ENCODE data around the gene SPCS3. TPM values are rescaled to one million over a fixed set of nuclear protein-coding genes. Genes with fewer than 3 reads are reported as not detected.
"Not testable (repeated sequence)": the region's sequence is repeated elsewhere in the genome, so short reads cannot be mapped to it uniquely, and the experiment has no call there.

Gene SPCS3
- 81.0 and 94.7 TPM in 2 replicates for total RNA-seq
- polyA plus RNA-seq (2012), result 64.2 TPM

DNA sequence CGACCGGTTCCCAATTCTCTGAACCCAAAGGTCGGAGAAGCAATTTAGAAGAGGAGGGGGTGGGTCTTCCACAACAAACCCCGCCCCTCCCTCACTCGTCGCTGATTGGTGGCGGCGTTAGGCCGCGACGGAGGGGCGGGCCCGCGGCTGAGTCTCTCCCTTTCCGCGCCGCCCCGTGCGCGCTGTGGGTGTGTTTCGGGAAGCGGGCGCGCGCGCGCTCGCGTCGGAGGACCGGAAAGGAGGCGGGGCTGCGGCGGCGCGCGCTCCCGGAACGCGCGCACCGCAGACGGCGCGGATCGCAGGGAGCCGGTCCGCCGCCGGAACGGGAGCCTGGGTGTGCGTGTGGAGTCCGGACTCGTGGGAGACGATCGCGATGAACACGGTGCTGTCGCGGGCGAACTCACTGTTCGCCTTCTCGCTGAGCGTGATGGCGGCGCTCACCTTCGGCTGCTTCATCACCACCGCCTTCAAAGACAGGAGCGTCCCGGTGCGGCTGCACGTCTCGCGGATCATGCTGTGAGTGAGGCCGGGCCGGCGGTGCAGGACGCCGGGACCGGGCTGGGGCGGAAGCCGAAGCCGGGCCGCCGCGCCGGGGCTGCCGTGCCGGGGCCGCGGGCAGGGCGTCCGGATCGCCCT is at the start of gene SPCS3:
Gene SPCS3 (plus strand): TSS at position 263 of the 636 bp plus-strand sequence. CDS start 111 bp downstream, at position 374.
- DNase-seq (ENCODE audit: low read depth), result peak; percentile 98

DNA sequence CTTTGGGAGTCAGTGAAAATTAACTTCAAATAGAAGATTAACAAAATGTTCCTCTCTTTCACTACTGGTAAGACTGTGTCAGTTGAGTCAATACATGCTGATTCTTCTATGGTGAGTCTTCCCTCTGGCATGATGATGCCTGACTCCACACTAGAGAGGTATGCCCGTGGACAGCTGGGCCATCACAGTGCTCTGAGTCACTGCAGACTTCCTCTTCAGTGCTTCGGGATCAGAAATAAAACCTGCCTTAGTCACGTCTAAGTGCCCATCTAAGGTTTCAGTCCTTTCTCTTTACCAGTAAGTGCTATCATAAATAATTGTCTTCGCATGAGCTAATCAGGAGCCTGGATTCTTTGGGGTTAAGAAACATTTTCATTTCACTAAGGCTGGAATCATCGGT is 49.1 kb upstream of the SPCS3 start:
- DNase-seq (ENCODE audit: low read depth), result peak; percentile 99

DNA sequence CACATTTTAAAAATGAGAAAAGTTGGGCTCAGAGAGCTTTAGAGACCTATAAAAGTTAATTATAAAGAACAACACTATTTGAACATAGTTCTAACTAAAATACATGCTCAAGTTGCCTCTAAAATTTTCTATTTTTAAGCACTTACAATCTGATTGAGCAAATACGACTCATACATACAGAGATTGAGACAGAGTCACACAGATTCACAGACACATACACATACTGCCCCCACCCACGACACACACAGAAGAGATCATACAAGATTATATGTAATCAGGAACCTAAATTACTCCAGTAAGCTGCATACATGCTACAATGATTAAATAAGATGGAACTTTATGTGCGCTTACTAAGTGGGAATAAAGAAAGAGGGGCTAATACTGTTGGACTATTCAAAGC is 48.0 kb upstream of the SPCS3 start:
- peak; percentile 22 for DNase-seq (ENCODE audit: low read depth)

DNA sequence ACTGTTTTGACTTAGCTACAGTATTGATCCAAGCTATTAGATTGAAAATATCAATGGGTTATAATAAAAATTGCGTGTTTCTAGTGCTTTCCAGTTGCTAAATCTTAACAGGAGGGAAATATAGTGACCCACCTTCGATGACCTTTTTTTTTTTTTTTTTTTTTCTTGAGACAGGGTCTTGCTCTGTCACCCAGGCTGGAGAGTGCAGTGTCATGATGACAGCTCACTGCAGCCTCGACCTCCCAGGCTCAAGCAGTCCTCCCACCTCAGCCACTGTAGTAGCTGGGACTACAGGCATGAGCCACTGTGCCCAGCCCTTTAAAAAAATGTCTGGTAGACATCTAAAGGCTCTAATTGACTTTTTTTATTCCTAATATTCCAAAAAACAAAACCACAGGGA is 47.0 kb upstream of the SPCS3 start:
- peak; percentile 11 for DNase-seq (ENCODE audit: low read depth)

DNA sequence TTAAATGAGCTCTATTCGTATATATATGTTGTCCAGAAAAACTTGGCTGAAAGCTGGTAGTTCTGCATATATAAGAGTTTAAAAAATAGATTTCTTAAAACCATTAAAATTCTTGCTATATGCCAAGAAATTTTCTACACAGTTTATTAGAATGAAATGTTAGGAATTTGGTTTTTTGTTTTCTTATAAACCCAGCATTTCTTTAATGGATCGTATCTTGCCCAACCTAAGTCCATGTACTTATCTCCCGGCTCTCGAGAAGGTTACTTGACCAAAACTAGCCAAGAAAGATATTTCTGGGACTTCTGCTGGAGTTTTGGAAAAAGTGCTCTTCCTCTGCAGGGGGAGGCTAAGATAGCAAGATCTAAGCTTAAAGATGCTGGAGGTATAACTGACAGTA is 46.0 kb upstream of the SPCS3 start:
- no peak for DNase-seq (ENCODE audit: low read depth)

DNA sequence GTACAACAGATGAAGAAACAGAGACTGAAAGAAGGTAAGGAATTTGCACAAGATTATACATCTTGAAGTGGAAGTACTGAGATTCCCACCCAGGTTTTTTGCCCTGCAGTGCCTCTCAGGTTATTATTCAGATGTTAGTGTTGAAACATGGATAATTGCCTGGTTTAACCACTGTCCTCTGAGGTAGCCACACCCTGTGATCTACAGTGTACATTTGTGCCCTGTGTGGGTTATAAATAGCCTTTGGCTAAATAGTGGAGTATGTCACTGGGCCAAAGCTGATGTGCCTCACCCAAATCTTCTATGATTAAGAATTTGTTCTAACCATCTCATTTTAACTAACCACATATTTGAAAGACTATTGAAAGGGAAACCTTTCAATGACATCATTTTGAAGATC is 45.3 kb upstream of the SPCS3 start:
- DNase-seq (ENCODE audit: low read depth), result peak; percentile 83

DNA sequence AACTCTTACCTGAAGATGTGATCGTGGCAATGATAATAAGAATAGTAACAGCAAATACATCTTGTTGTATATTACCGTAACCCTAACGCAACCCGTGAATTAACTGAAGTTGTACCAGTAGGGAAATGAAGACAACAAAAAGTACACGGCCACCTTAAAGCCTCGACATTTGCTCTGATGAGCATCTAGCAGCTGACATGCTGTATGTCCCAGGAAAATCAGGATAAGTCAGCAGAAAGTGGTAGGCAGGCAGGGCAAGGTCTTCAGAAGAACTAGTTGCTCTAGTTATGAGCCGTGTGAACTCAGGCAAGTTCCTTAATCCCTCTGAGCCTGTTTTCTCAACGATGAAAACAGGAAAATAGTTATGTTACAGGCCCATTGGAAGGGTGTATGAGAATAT is 43.1 kb upstream of the SPCS3 start:
- peak; percentile 21 for DNase-seq (ENCODE audit: low read depth)

DNA sequence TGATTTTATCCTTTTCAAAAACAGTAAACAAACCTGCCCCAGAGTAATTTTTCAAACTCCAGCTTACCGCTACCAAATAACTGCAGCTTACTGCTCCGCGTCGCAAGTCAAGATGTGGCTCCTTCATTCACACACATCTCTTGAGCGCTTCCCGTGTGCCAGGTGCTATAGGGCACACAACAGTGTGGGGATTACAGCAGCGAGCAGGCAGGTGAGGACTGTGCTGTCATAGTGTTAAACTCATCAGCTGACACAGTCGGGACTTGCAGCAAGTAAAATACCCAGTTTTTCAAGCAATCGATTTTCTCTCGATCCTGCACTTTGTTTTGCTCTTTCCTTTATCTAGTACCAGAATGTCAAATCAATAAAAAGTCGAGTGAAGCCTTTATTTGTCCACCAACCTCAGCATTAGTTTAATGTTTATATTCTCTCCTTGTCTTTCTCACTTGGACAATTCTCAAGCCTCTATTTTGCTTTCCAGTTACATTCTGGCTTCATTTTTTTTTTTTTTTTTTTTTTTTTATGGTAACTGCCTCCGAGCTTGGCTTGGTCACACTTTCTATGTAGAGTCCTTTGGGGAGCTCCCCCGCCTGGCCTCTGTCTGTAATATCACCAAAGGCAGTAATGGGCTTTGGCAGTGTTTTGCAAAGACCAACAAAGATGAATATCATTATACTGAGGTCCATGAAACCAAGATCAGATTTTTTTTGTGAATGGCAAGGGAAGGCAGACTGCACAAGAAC is 42.4 kb upstream of the SPCS3 start:
- peak; percentile 83 for DNase-seq (ENCODE audit: low read depth)

DNA sequence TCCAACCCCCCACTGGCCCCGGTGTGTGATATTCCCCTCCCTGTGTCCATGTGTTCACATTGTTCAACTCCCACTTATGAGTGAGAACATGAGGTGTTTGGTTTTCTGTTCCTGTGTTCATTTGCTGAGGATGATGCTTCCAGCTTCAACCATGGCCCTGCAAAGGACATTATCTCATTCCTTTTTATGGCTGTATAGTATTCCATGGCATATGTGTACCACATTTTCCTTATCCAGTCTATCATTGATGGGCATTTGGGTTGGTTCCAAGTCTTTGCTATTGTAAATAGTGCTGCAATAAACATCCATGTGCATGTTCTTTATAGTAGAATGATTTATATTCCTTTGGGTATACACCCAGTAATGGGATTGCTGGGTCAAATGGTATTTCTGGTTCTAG is 40.2 kb upstream of the SPCS3 start:
- DNase-seq (ENCODE audit: low read depth), result not testable (repeated sequence)

DNA sequence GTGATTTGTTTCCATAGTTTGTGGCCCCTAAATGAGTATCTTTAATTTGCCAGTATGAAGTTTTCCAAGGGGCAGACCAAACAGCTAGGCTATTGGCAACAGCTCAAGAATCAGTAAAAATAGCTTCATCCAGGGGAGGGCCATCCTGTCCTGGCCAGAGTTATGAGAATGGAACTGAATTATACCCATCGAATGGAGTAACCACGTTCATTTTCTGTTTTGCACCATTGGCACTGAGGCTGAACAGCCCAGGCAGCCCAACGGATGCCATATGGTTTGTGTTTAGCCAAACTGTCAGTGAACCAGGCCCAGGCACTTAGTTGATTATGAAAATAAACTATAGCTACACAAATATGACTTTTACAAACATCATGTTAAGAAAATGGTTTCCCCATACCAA is 33.0 kb upstream of the SPCS3 start:
- DNase-seq (ENCODE audit: low read depth), result no peak

DNA sequence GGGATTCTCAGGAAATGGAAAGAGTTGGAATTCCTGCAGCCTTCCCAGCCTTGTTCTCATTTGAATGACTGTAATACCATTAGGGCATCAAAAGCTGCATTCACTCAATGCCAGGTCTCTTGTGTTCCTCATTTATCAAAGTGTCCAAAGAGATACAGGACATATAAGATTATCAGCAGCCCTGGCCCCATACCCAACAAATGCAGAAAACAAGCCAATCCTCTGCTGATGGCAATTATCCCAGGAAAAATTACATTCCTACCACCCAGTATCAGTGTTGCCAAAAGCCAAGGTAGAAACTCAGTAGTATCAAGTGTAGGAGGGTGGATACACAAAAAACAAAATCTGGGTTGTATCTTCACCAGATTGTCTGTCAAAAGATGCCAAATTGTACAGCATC is 32.2 kb upstream of the SPCS3 start:
- no peak for DNase-seq (ENCODE audit: low read depth)

DNA sequence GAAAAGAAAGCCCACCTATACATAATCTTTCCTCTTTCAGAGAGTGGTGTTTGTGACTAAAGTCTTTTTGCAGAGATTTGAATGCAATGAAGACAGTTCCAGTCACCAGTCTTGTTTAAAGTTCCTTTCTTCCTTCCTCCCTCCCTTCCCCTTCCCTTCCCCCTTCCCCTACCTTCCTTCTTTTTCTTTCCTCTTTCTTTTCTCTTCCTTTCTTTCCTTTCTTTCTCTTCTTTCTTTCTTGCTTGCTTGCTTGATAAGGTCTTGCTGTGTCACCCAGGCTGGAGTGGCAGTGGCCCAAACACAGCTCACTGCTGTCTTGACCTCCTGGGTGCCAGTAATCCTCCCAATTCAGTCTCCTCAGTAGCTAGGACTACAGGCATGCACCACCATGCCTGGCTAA is 31.7 kb upstream of the SPCS3 start:
- no peak for DNase-seq (ENCODE audit: low read depth)

DNA sequence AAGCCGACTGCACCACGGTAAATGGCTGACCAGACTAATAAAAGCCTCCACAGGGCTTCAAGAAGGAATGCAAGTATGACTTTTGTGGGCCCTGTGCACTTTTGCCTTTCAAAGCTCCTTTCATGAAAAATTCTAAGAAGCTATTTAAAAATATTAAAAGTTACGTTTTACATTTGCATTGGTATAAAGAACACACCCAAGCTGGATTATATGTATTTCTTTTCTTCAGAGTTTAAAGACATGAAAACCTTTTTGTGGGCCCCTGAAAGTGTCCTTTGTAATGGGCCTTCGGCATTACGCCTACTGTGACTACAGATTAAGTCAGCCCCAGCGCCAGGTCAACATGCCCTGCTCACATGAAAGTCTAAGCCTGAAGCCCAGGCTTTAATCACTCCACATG is 30.2 kb upstream of the SPCS3 start:
- no peak for DNase-seq (ENCODE audit: low read depth)

DNA sequence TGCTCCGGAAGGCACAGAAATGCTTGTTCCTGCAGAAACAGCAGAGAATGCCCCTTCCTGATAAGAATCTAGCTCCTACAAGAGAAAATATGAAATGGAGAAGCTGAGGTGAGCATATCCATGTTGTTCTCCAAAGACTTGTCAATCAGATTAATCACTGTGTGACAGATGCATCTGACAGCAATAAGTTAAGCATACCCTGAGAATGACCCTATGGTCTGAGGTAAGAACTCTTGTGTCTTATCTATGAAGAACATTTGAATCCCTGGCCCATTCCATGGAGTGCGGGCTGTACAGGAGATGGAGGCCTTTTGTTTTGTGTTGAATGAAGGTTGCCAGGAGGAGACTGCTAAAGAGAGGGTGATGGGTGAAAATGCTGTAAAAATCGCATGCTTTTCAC is 29.2 kb upstream of the SPCS3 start:
- DNase-seq (ENCODE audit: low read depth), result no peak

DNA sequence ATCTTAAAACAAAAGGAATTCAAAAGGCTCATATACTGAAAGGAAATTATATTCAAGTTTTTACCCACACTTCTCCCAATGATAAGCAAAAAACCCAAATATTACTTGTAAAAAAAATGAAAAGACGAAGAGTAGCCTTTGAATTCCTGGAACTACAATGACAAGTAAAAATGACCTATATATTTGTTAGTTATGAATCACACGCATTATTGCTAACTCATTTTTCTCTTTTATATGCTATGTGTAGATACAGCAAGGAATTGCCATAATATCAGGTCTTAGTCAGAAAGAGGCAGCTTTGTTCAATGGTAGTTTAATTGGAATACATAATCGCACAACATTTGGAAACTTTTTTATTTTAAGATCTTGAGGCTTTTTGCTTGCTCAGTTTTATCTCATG is 28.0 kb upstream of the SPCS3 start:
- no peak for DNase-seq (ENCODE audit: low read depth)

DNA sequence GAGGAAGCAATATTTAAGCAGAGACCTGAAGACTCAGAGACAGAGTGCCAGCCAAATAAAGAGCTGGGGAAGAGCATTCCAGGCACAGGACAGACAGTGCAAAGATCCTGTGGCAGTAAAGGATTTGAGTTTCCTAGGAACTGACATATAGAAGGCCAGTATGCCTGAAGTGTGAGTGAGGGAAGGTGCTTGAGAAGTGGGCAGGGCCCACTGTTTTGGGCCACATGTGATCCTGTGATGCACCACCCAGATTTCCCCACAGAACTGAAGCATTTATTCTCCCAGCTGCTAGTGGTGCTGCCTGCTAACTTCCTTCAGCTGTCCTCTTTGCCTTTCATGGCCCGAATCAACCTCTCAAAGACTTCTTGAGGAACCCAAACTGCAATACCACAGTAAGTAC is 26.8 kb upstream of the SPCS3 start:
- peak; percentile 28 for DNase-seq (ENCODE audit: low read depth)

DNA sequence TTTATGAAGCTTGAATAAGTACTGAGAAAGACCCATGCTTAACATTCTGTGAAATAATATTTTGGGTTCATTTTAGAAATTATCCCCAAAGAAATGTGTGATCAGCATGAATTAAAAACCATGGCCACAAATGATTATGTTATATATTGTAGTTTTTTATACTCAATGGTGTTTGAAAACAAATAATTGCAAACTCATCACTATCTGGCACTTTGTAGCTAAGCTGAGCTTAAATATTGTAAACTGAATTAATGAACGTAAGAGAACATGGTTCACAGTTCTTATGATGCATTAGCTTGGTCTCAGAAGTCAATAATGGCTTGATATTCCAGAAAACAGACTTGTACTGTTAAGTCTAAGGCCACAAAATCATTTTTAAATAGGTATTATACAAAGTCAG is 26.1 kb upstream of the SPCS3 start:
- DNase-seq (ENCODE audit: low read depth), result no peak

DNA sequence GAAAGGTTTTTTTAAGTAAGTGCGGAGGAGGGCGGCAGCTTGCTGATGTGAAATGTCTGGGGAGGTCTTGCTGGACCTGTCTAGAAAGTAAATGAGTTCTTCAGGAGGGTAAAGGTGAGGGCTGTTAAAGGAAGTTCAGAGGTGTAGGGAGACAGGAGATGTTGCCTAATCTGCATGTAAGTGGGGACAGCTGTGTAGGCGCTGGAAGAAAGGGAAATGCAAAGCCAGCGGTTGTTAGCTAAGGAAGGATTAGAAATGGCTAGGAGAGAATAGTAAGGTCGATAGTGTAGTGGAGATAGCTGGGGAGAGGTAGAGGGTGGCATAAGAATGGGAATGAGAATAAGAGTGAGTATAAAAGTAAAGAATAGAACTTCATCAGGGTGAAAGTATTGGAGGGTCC is 23.9 kb upstream of the SPCS3 start:
- DNase-seq (ENCODE audit: low read depth), result not testable (repeated sequence)

DNA sequence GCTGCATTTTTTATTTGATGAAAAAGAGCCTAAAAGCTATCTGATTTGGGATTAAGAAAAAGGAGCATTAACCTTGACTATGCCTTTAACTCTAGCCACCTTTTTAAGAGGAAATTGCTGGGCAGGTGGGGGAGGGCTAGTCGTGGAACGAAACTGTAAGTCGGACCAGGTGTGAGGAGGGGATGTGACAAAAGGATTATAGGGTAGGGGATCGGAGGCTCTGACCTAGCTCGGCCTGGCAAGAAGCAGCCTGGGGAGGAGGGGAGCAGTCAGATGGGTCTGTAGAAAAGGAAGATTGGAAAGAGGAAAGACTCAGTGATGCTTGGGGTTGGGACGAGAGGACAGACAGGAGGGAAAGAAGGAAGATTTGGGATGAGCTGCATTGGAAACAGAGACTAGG is 21.1 kb upstream of the SPCS3 start:
- DNase-seq (ENCODE audit: low read depth), result no peak

DNA sequence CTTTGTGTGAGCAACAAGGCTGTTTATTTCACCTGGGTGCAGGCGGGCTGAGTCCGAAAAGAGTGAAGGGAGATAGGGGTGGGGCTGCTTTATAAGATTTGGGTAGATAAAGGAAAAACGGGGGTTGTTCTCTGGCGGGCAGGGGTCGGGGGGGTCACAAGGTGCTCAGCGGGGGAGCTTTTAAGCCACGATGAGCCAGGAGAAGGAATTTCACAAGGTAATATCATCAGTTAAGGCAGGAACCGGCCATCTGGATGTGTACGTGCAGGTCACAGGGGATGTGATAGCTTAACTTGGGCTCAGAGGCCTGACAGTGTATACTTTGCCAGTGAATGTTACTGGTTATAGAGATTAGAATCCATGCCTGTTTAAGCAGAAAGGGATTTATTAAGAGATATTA is 19.7 kb upstream of the SPCS3 start:
- DNase-seq (ENCODE audit: low read depth), result no peak

DNA sequence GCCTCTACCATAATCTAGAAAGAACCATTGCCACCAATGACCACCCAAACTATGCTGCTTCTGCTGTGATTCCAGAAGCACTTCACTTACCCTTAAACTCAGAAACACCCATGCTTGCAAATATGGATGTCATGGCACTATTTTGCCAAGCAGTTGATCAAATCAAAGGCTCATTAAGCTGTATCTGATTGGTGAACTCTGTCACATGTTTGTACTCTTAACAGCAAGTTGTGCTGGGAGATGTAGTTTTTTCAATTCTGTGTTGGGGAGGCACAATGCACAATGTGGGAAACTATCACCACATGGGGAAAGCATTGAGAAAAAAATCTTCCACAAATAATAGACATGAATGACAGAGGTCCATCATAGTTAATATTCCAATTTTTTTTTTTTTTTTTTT is 19.2 kb upstream of the SPCS3 start:
- DNase-seq (ENCODE audit: low read depth), result no peak

DNA sequence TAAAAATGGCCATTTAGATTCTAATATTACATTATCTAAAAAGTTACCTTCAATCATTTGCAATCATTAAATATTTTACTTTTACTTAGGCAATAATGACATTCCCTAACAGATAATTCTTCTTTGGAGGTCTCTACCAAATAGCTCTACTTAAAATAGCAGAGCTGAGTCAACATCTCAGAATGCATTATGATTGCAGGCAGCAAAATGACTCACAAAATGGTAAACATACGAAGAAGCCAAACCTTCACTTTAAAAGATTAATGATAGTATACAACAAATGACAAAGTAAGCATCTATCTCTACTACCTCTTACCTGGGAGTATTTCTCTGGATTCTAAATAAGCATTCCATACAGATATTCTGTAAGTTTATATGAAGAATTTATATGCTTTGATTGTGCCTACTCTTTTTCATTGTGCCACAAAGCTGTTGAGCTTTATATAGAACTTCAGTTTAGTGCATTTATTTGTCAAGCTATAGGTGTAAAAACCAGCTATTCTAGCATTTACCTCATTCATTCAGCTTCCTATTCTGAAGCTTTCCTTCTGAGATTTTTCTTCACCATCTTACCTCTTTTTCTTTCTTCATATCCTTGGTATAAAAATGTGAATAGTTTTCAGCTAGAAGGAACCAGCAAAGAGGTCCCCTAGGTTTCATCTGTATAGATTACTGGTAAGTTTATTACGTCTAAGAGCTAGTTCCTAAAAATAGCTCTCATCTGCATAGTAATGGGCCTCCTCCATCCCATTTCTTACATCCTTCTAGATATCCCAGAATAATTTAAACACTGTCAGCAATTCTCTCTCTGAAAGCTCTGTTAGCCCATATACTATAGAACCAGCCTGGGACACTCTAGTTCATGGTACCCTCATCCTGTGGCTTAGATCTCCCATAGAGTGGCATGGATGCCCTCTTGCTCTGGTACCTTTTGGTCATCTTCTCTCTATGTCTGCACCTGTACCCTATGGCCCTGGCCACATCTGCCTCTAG is 17.2 kb upstream of the SPCS3 start:
- DNase-seq (ENCODE audit: low read depth), result peak; percentile 58
